ENCODE measurements around the gene L3MBTL3.

L3MBTL3 gene

GRCh38 chr6:130018292-130018743 lies at the start of gene L3MBTL3:
Gene L3MBTL3, plus strand, starts transcription at chr6:130018581. Its CDS starts 24,119 bp downstream, at chr6:130042700.
- DNase-seq, result peak; percentile 79

GRCh38 chr6:129969064-129969463 lies 49.3 kb upstream of the L3MBTL3 start:
- DNase-seq, result no peak

- no peak for DNase-seq
Measured at GRCh38 chr6:129976110-129976509, 42.3 kb upstream of the L3MBTL3 start.

GRCh38 chr6:129978148-129978916 lies 40.0 kb upstream of the L3MBTL3 start:
- DNase-seq, result no peak

- no peak for DNase-seq
Measured at GRCh38 chr6:129980821-129981220, 37.6 kb upstream of the L3MBTL3 start.

- no peak for DNase-seq
Measured at GRCh38 chr6:129981598-129981997, 36.8 kb upstream of the L3MBTL3 start.

GRCh38 chr6:129989396-129989795 lies 29.0 kb upstream of the L3MBTL3 start:
- no peak for DNase-seq

- no peak for DNase-seq
Measured at GRCh38 chr6:129992881-129993280, 25.5 kb upstream of the L3MBTL3 start.

GRCh38 chr6:129994410-129994809 lies 24.0 kb upstream of the L3MBTL3 start:
- DNase-seq, result no peak

GRCh38 chr6:129996387-129996786 lies 22.0 kb upstream of the L3MBTL3 start:
- no peak for DNase-seq

GRCh38 chr6:130000526-130001421 lies 17.6 kb upstream of the L3MBTL3 start:
- no peak for DNase-seq

GRCh38 chr6:130008236-130008873 lies 10.0 kb upstream of the L3MBTL3 start:
- DNase-seq, result no peak

GRCh38 chr6:130009146-130009545 lies 9.2 kb upstream of the L3MBTL3 start:
- no peak for DNase-seq

- no peak for DNase-seq
Measured at GRCh38 chr6:130010387-130010786, 8.0 kb upstream of the L3MBTL3 start.

- no peak for DNase-seq
Measured at GRCh38 chr6:130012728-130013127, 5.7 kb upstream of the L3MBTL3 start.

GRCh38 chr6:130018744-130019325 lies 454 bp downstream of the L3MBTL3 start:
- DNase-seq, result no peak

GRCh38 chr6:130019326-130020072 lies 1.1 kb downstream of the L3MBTL3 start:
- no peak for DNase-seq

GRCh38 chr6:130020073-130020906 lies 1.9 kb downstream of the L3MBTL3 start:
- no peak for DNase-seq

- DNase-seq, result peak; percentile 84
Measured at GRCh38 chr6:130020907-130021629, 2.7 kb downstream of the L3MBTL3 start.

GRCh38 chr6:130026859-130027258 lies 8.5 kb downstream of the L3MBTL3 start:
- DNase-seq, result no peak

GRCh38 chr6:130027948-130028347 lies 9.6 kb downstream of the L3MBTL3 start:
- no peak for DNase-seq

Data from KG1 (cell line).